G401 (cell line): ENCODE measurements around the gene PEAK3. TPM values are rescaled to one million over a fixed set of nuclear protein-coding genes. Genes with fewer than 3 reads are reported as not detected.

ENCODE experiments used
- DNase-seq: peaks from one replicate; pipeline ENCODE4 v3.0.0-alpha.2; 2015; ENCODE audit warnings: low spot score
- in situ Hi-C: cut with HindIII; loops from 2 replicates; pipeline ENCODE4 v1.10.0; 2016; ENCODE audit warnings: low sequenced_read_pairs, mixed read lengths
- total RNA-seq: library from RNA; depleted of rRNA; stranded (reverse); fragments of >200 nt; shearing (Covaris generic); gene quantifications from 2 replicates; pipeline ENCODE4 v1.2.3, GENCODE V29; 2014

PEAK3 gene
- total RNA-seq, 1 experiment from 2014 or later, result not detected

- DNase-seq, result no peak
- in situ Hi-C loops, result loop anchor here (5.0 kb wide), 1 partner anchor 80 kb away; the partner anchor contains the start of genes PLEKHJ1 and SF3A2
Observed at GRCh38 chr19:2317756-2318155, 35.8 kb upstream of the PEAK3 start.

- in situ Hi-C loops, result loop anchor here (5.0 kb wide), 1 partner anchor 80 kb away; the partner anchor contains the start of genes PLEKHJ1 and SF3A2
- DNase-seq, result no peak
Observed at GRCh38 chr19:2317300-2317699, 35.3 kb upstream of the PEAK3 start.

- in situ Hi-C loops, result loop anchor here (5.0 kb wide), 1 partner anchor 79 kb away; the partner anchor contains the start of genes PLEKHJ1 and SF3A2
- peak; percentile 44 for DNase-seq
Observed at GRCh38 chr19:2315818-2316353, 33.9 kb upstream of the PEAK3 start.

GRCh38 chr19:2315121-2315817 is 33.3 kb upstream of the PEAK3 start:
- in situ Hi-C loops, result loop anchor here (5.0 kb wide), 1 partner anchor 78 kb away; the partner anchor contains the start of genes PLEKHJ1 and SF3A2

GRCh38 chr19:2312820-2313501 is 31.0 kb upstream of the PEAK3 start:
- no peak for DNase-seq
- in situ Hi-C loops, result no loop called here

More at GRCh38 chr19:2315121-2315817, 33.3 kb upstream of the PEAK3 start:
- DNase-seq, result no peak

GRCh38 chr19:2311093-2311492 is 29.1 kb upstream of the PEAK3 start:
- in situ Hi-C loops, result no loop called here
- no peak for DNase-seq

- in situ Hi-C loops, result no loop called here
- DNase-seq, result peak; percentile 39
Observed at GRCh38 chr19:2309734-2310362, 27.9 kb upstream of the PEAK3 start.

- DNase-seq, result no peak
- in situ Hi-C loops, result no loop called here
Observed at GRCh38 chr19:2308114-2308556, 26.2 kb upstream of the PEAK3 start, which contains the start of gene LINGO3. TSS of gene LINGO3 (minus strand) at chr19:2308154. CDS start at chr19:2291776, 16,378 bp downstream.

- DNase-seq, result no peak
- in situ Hi-C loops, result no loop called here
Observed at GRCh38 chr19:2307518-2308012, 25.6 kb upstream of the PEAK3 start.

- DNase-seq, result no peak
- in situ Hi-C loops, result no loop called here
Observed at GRCh38 chr19:2306971-2307370, 25.0 kb upstream of the PEAK3 start.

- in situ Hi-C loops, result no loop called here
Observed at GRCh38 chr19:2306281-2306806, 24.4 kb upstream of the PEAK3 start.

GRCh38 chr19:2305452-2306280 is 23.7 kb upstream of the PEAK3 start:
- DNase-seq, result no peak
- in situ Hi-C loops, result no loop called here

More at GRCh38 chr19:2306281-2306806, 24.4 kb upstream of the PEAK3 start:
- DNase-seq, result no peak

- DNase-seq, result no peak
Observed at GRCh38 chr19:2303211-2303798, 21.3 kb upstream of the PEAK3 start.

GRCh38 chr19:2302319-2303210 is 20.6 kb upstream of the PEAK3 start:
- no peak for DNase-seq
- in situ Hi-C loops, result no loop called here

More at GRCh38 chr19:2303211-2303798, 21.3 kb upstream of the PEAK3 start:
- in situ Hi-C loops, result no loop called here

GRCh38 chr19:2300533-2300932 is 18.6 kb upstream of the PEAK3 start:
- in situ Hi-C loops, result no loop called here
- DNase-seq, result no peak

GRCh38 chr19:2296141-2296540 is 14.2 kb upstream of the PEAK3 start:
- in situ Hi-C loops, result no loop called here
- no peak for DNase-seq
